Fibroblast of lung (primary cell): ENCODE data around the gene RPH3AL. TPM values are rescaled to one million over a fixed set of nuclear protein-coding genes. Genes with fewer than 3 reads are reported as not detected.

Experiments used
- DNase-seq, 2 donors: peaks; one replicate each; pipeline versions ENCODE4 v3.0.0 to v3.0.0-alpha.2; 2010; ENCODE audit warnings: low read depth in 2 of 2
- H2AFZ ChIP-seq: 2 replicates; pipeline ENCODE4 v1.5.1; 2012; ENCODE audit warnings: low read length, control low read depth, inconsistent platforms
- H3K27ac ChIP-seq: 2 replicates; pipeline ENCODE4 v1.5.1; 2011; ENCODE audit warnings: low read length, control low read depth; ENCODE audit not compliant: insufficient read depth
- H3K27me3 ChIP-seq: 2 replicates; pipeline ENCODE4 v1.5.1; 2011; ENCODE audit warnings: mild to moderate bottlenecking, low read length; ENCODE audit not compliant: control insufficient read depth, insufficient read depth
- H3K36me3 ChIP-seq: 2 replicates; pipeline ENCODE4 v1.5.1; 2011; ENCODE audit warnings: low read length; ENCODE audit not compliant: control insufficient read depth, insufficient read depth
- H3K4me1 ChIP-seq: 2 replicates; pipeline ENCODE4 v1.5.1; 2011; ENCODE audit warnings: low read length; ENCODE audit not compliant: control insufficient read depth, insufficient read depth; ENCODE audit errors: extremely low read depth
- H3K4me2 ChIP-seq: 2 replicates; pipeline ENCODE4 v1.5.1; 2011; ENCODE audit warnings: low read length, control low read depth; ENCODE audit not compliant: insufficient read depth; ENCODE audit errors: extremely low read depth
- H3K4me3 ChIP-seq, 4 experiments: fragments of 200-600 bp in 1 of 4; sonication (generic) in 1 of 4; replicated peaks in 1 of 4; 2 replicates each; pipeline ENCODE4 v1.5.1; 2011 to 2016; ENCODE audit warnings: low read length in 4 of 4, low read depth in 3 of 4, mild to moderate bottlenecking in 3 of 4, control low read depth in 2 of 4, inconsistent platforms in 1 of 4, mixed read lengths in 1 of 4; ENCODE audit not compliant: insufficient read depth in 1 of 4; ENCODE audit errors: control extremely low read depth in 1 of 4
- H3K79me2 ChIP-seq: 2 replicates; pipeline ENCODE4 v1.5.1; 2012; ENCODE audit warnings: mild to moderate bottlenecking, low read length, inconsistent platforms; ENCODE audit not compliant: control insufficient read depth, insufficient read depth
- H3K9ac ChIP-seq: 2 replicates; pipeline ENCODE4 v1.5.1; 2011; ENCODE audit warnings: mild to moderate bottlenecking, low read length, control low read depth; ENCODE audit not compliant: insufficient read depth
- H3K9me3 ChIP-seq: 2 replicates; pipeline ENCODE4 v1.5.1; 2012; ENCODE audit warnings: low read depth, low read length; ENCODE audit not compliant: control insufficient read depth, insufficient read depth
- H4K20me1 ChIP-seq: 2 replicates; pipeline ENCODE4 v1.5.1; 2011; ENCODE audit warnings: low read length; ENCODE audit not compliant: control insufficient read depth, insufficient read depth; ENCODE audit errors: extremely low read depth
- CTCF ChIP-seq, 2 donors: IDR thresholded peaks in 1 of 2; conservative IDR thresholded peaks in 1 of 2; 1 replicate in 1 of 2; 2 replicates in 1 of 2; pipeline ENCODE4 v1.5.1; 2011 to 2012; ENCODE audit warnings: low read length in 2 of 2, control low read depth in 1 of 2, inconsistent platforms in 1 of 2, low read depth in 1 of 2, mild to moderate bottlenecking in 1 of 2
- EZH2 ChIP-seq: IDR thresholded peaks from 2 replicates; pipeline ENCODE4 v1.5.1; 2012; ENCODE audit warnings: low read length, control low read depth, mild to moderate bottlenecking; ENCODE audit errors: missing control alignments
- polyA plus RNA-seq, 2 donors: library from polyadenylated mRNA; depleted of rRNA in 1 of 2; stranded (reverse) in 1 of 2; unstranded in 1 of 2; fragments of >200 nt; gene quantifications; 2 replicates each; pipeline ENCODE4 v1.2.1, GENCODE V29; 2011 to 2012; ENCODE audit warnings: missing spikeins in 1 of 2
- total RNA-seq: library from RNA; depleted of rRNA; stranded (reverse); fragments of >200 nt; gene quantifications from 2 replicates; pipeline ENCODE4 v1.2.1, GENCODE V29; 2014

The RPH3AL gene
- total and polyA plus RNA-seq, 2 donors (not counting 1 experiment from before 2014, with no cell fraction given) = 0.49 to 3.0 TPM

GRCh38 chr17:345992-346785, 6.4 kb downstream of the RPH3AL start:
- no peak for DNase-seq

GRCh38 chr17:345261-345660, 7.3 kb downstream of the RPH3AL start:
- TF ChIP-seq CTCF (conservative IDR thresholded peaks at IDR 0.05 in 1 of 2, IDR thresholded peaks at IDR 0.05 in 1 of 2; ENCODE audit: low read depth in 1 of 2, low read length in 2 of 2) = no peak
- no peak for TF ChIP-seq EZH2
- Histone ChIP-seq H4K20me1 (no peaks in the 10 kb centered on the region), H3K9ac (no peak overlapping the region), H3K9me3 (no peaks in the 10 kb centered on the region), H2AFZ (no peak overlapping the region), H3K27ac (no peak overlapping the region), H3K27me3 (no peaks in the 10 kb centered on the region), H3K36me3 (no peaks in the 10 kb centered on the region), H3K4me1 (no peaks in the 10 kb centered on the region), H3K4me2 (no peak overlapping the region), H3K79me2 (no peaks in the 10 kb centered on the region), H3K4me3 (no peak overlapping the region)
- DNase-seq = no peak

More at GRCh38 chr17:345992-346785, 6.4 kb downstream of the RPH3AL start:
- Histone ChIP-seq H3K9ac (no peak overlapping the region), H3K27me3 (no peaks in the 10 kb centered on the region), H3K79me2 (no peaks in the 10 kb centered on the region), H3K9me3 (no peaks in the 10 kb centered on the region), H3K4me2 (no peak overlapping the region), H3K36me3 (no peaks in the 10 kb centered on the region), H3K4me3 (no peak overlapping the region), H3K27ac (no peak overlapping the region), H2AFZ (no peak overlapping the region), H3K4me1 (no peaks in the 10 kb centered on the region), H4K20me1 (no peaks in the 10 kb centered on the region)
- no peak for TF ChIP-seq EZH2
- TF ChIP-seq CTCF (conservative IDR thresholded peaks at IDR 0.05 in 1 of 2, IDR thresholded peaks at IDR 0.05 in 1 of 2; ENCODE audit: low read depth in 1 of 2, low read length in 2 of 2) = no peak

- Histone ChIP-seq H3K79me2 (no peaks in the 10 kb centered on the region), H3K4me2 (no peak overlapping the region), H3K4me1 (no peaks in the 10 kb centered on the region), H3K27me3 (no peaks in the 10 kb centered on the region), H3K27ac (no peak overlapping the region), H3K4me3 (no peak overlapping the region), H4K20me1 (no peaks in the 10 kb centered on the region), H3K9me3 (no peaks in the 10 kb centered on the region), H2AFZ (no peak overlapping the region), H3K9ac (no peak overlapping the region), H3K36me3 (no peaks in the 10 kb centered on the region)
- TF ChIP-seq EZH2 (no peak), CTCF (conservative IDR thresholded peaks at IDR 0.05 in 1 of 2, IDR thresholded peaks at IDR 0.05 in 1 of 2; ENCODE audit: low read depth in 1 of 2, low read length in 2 of 2) (no peak)
- DNase-seq = no peak
These were observed 8.5 kb downstream of the RPH3AL start for GRCh38 chr17:343875-344752.
